Progenitor cell of endocrine pancreas (in vitro differentiated cells): Measurements from ENCODE around the gene ERAL1. TPM values are rescaled to one million over a fixed set of nuclear protein-coding genes. Genes with fewer than 3 reads are reported as not detected.
A peak's percentile ranks its signal among the peaks of the same experiment; 100 is the strongest.
"Not testable (repeated sequence)": the region's sequence is repeated elsewhere in the genome, so short reads cannot be mapped to it uniquely, and the experiment has no call there.

Experiments used
- DNase-seq: peaks from one replicate; pipeline ENCODE4 v3.0.0; 2021; ENCODE audit warnings: low spot score; ENCODE audit not compliant: unreplicated experiment
- H3K27ac Mint-ChIP-seq: 2 replicates; pipeline ENCODE4 v1.8.0; 2021; ENCODE audit warnings: mild to moderate bottlenecking, moderate library complexity, mixed read lengths
- H3K27me3 Mint-ChIP-seq: 2 replicates; pipeline ENCODE4 v1.8.0; 2021; ENCODE audit warnings: mixed read lengths
- H3K36me3 Mint-ChIP-seq: 2 replicates; pipeline ENCODE4 v1.8.0; 2022; ENCODE audit warnings: mixed read lengths; ENCODE audit not compliant: insufficient read depth
- H3K4me1 Mint-ChIP-seq: 2 replicates; pipeline ENCODE4 v1.8.0; 2021; ENCODE audit warnings: low read depth, mixed read lengths
- H3K4me3 Mint-ChIP-seq: 2 replicates; pipeline ENCODE4 v1.8.0; 2021; ENCODE audit warnings: low read depth, mild to moderate bottlenecking, moderate library complexity, mixed read lengths
- H3K9me3 Mint-ChIP-seq: 2 replicates; pipeline ENCODE4 v1.8.0; 2021; ENCODE audit warnings: low read depth, mixed read lengths
- CTCF ChIP-seq: fragments of 200-600 bp; sonication (generic); IDR thresholded peaks from one replicate; pipeline ENCODE4 v1.5.0; 2021; ENCODE audit warnings: antibody characterized with exemption, mild to moderate bottlenecking; ENCODE audit not compliant: unreplicated experiment
- total RNA-seq: library from RNA; stranded (reverse); gene quantifications from 2 replicates; pipeline ENCODE4 v1.2.1, GENCODE V29; 2021

The ERAL1 gene
- total RNA-seq, 1 donor from 2014 or later, result 49.2 TPM

- peak overlapping the region; percentile 75 for H3K4me3 Mint-ChIP-seq
- H3K36me3 Mint-ChIP-seq, result peaks cover 11% of the 10 kb centered on the region
- H3K4me1 Mint-ChIP-seq, result peaks cover 11% of the 10 kb centered on the region
- H3K9me3 Mint-ChIP-seq, result no peaks in the 10 kb centered on the region
- peak; percentile 51 for DNase-seq
- no peak for TF ChIP-seq CTCF
- H3K27me3 Mint-ChIP-seq, result no peaks in the 10 kb centered on the region
- H3K27ac Mint-ChIP-seq, result peak overlapping the region; percentile 91
Observed at GRCh38 chr17:28901866-28902818, 47.3 kb downstream of the ERAL1 start.

GRCh38 chr17:28902819-28903545, 48.2 kb downstream of the ERAL1 start, which contains the start of gene DHRS13:
TSS of gene DHRS13 (minus strand) at chr17:28903079. CDS start at chr17:28902944, 135 bp downstream.
- Mint-ChIP-seq H3K9me3 (no peaks in the 10 kb centered on the region), H3K36me3 (peaks cover 17% of the 10 kb centered on the region), H3K4me1 (peaks cover 8% of the 10 kb centered on the region), H3K27me3 (no peaks in the 10 kb centered on the region), H3K27ac (peak within 1 kb of the TSS; percentile 91), H3K4me3 (peak within 1 kb of the TSS; percentile 75)
- peak; percentile 96 for DNase-seq
- peak; percentile 100 for TF ChIP-seq CTCF

- H3K4me3 Mint-ChIP-seq, result peak overlapping the region; percentile 62
Observed at GRCh38 chr17:28903546-28903841, 48.7 kb downstream of the ERAL1 start.

GRCh38 chr17:28904800-28905199, 50.0 kb downstream of the ERAL1 start:
- DNase-seq, result no peak
- Mint-ChIP-seq H3K27ac (peak overlapping the region; percentile 6), H3K4me1 (peaks cover 7% of the 10 kb centered on the region), H3K27me3 (no peaks in the 10 kb centered on the region), H3K4me3 (no peak overlapping the region), H3K9me3 (no peaks in the 10 kb centered on the region), H3K36me3 (peaks cover 19% of the 10 kb centered on the region)
- no peak for TF ChIP-seq CTCF

More at GRCh38 chr17:28903546-28903841, 48.7 kb downstream of the ERAL1 start:
- DNase-seq, H3K9me3 Mint-ChIP-seq, H3K27me3 Mint-ChIP-seq, H3K4me1 Mint-ChIP-seq: not testable (repeated sequence)
- H3K27ac Mint-ChIP-seq, result peak overlapping the region; percentile 60
- peaks cover 17% of the 10 kb centered on the region for H3K36me3 Mint-ChIP-seq

GRCh38 chr17:28906276-28906675, 51.5 kb downstream of the ERAL1 start:
- Mint-ChIP-seq H3K4me1 (peaks cover 7% of the 10 kb centered on the region), H3K4me3 (no peak overlapping the region), H3K27ac (no peak overlapping the region), H3K27me3 (no peaks in the 10 kb centered on the region), H3K9me3 (no peaks in the 10 kb centered on the region), H3K36me3 (peaks cover 15% of the 10 kb centered on the region)
- no peak for DNase-seq
- TF ChIP-seq CTCF, result no peak
